ENCODE data around the gene RCAN1. TPM values are rescaled to one million over a fixed set of nuclear protein-coding genes. Genes with fewer than 3 reads are reported as not detected.
A peak's percentile ranks its signal among the peaks of the same experiment; 100 is the strongest.

The RCAN1 gene
- polyA plus RNA-seq, 2 of the 4 experiments (the other 2 are of a cell fraction): 10.2 to 11.9 TPM

GRCh38 chr21:34630536-34631143 lies 15.7 kb upstream of the RCAN1 start (continued):
- TF ChIP-seq HOXA7 (CRISPR knock-in tag; IDR thresholded peaks at IDR 0.05) (no peak), MYC (IDR thresholded peaks at IDR 0.05; ENCODE audit: borderline replicate concordance, low read length) (no peak), EHF (CRISPR knock-in tag; IDR thresholded peaks at IDR 0.05) (no peak), BHLHE40 (IDR thresholded peaks at IDR 0.05; ENCODE audit: low read depth, low read length) (no peak), HDAC2 (IDR thresholded peaks at IDR 0.05) (no peak), E2F6 (IDR thresholded peaks at IDR 0.05; ENCODE audit: borderline replicate concordance, low read depth) (no peak), NR3C1 (IDR thresholded peaks at IDR 0.05) (no peak), KDM5A (IDR thresholded peaks at IDR 0.05) (no peak), ZC3H11A (IDR thresholded peaks at IDR 0.05) (no peak)
- TF ChIP-seq, protein P1, sequence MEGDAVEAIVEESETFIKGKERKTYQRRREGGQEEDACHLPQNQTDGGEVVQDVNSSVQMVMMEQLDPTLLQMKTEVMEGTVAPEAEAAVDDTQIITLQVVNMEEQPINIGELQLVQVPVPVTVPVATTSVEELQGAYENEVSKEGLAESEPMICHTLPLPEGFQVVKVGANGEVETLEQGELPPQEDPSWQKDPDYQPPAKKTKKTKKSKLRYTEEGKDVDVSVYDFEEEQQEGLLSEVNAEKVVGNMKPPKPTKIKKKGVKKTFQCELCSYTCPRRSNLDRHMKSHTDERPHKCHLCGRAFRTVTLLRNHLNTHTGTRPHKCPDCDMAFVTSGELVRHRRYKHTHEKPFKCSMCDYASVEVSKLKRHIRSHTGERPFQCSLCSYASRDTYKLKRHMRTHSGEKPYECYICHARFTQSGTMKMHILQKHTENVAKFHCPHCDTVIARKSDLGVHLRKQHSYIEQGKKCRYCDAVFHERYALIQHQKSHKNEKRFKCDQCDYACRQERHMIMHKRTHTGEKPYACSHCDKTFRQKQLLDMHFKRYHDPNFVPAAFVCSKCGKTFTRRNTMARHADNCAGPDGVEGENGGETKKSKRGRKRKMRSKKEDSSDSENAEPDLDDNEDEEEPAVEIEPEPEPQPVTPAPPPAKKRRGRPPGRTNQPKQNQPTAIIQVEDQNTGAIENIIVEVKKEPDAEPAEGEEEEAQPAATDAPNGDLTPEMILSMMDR (IDR thresholded peaks at IDR 0.05): peak; percentile 66

GRCh38 chr21:34626131-34626530 lies 11.2 kb upstream of the RCAN1 start:
- CTCF ChIA-PET: interaction anchor here (1.0 to 1.7 kb wide), 4 partner anchors 23 to 702 kb away, joined by 3 to 10 read pairs (median 3); no protein-coding TSS in a partner anchor
- POLR2A ChIA-PET: no interaction called here
- no peak for FAIRE-seq
- no peak overlapping the region for H3K4me2 ChIP-seq
- no peaks in the 10 kb centered on the region for H3K4me1 ChIP-seq
- no peak for DNase-seq (ENCODE audit: low read depth in 1 of 2, low spot score in 1 of 2)
- H3K4me3 ChIP-seq: no peak overlapping the region
- H3K9me3 ChIP-seq: no peaks in the 10 kb centered on the region
- WGBS (ENCODE audit: missing lambda C conversion rate): 42% methylated on average over 8 of the region's 8 CpGs
- no peak for ATAC-seq
- no peak for TF ChIP-seq HOXB5 (CRISPR knock-in tag; IDR thresholded peaks at IDR 0.05)
- TF ChIP-seq FOXS1 (CRISPR knock-in tag; IDR thresholded peaks at IDR 0.05): no peak
- TF ChIP-seq RFX5 (IDR thresholded peaks at IDR 0.05): no peak
- no peak for TF ChIP-seq POLR2AphosphoS2 (conservative IDR thresholded peaks at IDR 0.05; ENCODE audit: low read length)
- no peak for TF ChIP-seq TFCP2L1 (CRISPR knock-in tag; IDR thresholded peaks at IDR 0.05)
- no peak for TF ChIP-seq GATA3 (IDR thresholded peaks at IDR 0.05; ENCODE audit: borderline replicate concordance)
- TF ChIP-seq ZC3H11A (IDR thresholded peaks at IDR 0.05): no peak
- TF ChIP-seq MAFK (IDR thresholded peaks at IDR 0.05; ENCODE audit: partially characterized antibody): no peak
- H3K27ac ChIP-seq: no peak overlapping the region

DNA sequence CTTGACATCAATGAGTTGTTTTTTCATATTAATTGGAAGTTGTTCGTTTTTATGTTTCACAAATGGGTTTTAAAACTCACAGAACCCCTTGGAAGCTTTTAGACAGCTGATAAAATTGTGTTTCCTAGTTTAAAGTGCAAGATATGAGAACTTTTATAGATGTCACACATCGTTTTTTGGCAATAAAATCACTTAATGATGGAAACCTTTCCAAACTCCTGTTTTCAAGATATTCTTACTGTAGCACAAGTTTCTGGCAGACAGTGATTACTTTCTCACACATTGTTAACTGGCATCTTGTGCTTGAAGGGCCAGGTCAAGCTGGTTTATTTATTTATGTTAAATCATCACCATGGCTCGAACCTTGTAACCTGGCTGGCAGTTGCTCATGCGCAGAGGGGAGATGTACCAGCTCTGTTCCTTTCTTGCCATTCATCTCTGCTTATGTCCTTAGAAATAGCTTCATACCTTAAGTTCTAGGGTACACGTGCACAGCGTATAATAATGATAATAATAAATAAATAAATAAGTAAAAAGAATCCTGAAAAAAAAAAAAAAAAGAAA lies 10.2 kb upstream of the RCAN1 start:
- ATAC-seq (no peak), DNase-seq (ENCODE audit: low read depth in 1 of 2, low spot score in 1 of 2) (no peak), FAIRE-seq (no peak)
- ChIA-PET CTCF (interaction anchor here (1.0 to 1.8 kb wide), 5 partner anchors 22 to 701 kb away, joined by 3 to 10 read pairs (median 3); no protein-coding TSS in a partner anchor), POLR2A (no interaction called here)
- no peaks in the 10 kb centered on the region for H3K4me1 ChIP-seq
- WGBS (ENCODE audit: missing lambda C conversion rate): 37% methylated on average over 6 of the region's 6 CpGs
- TF ChIP-seq GATA3 (IDR thresholded peaks at IDR 0.05; ENCODE audit: borderline replicate concordance) (no peak), BHLHE40 (IDR thresholded peaks at IDR 0.05; ENCODE audit: low read depth, low read length) (no peak), CBX2 (IDR thresholded peaks at IDR 0.05; ENCODE audit: borderline replicate concordance, low read depth) (no peak), HEYL (CRISPR knock-in tag; IDR thresholded peaks at IDR 0.05) (no peak), EHF (CRISPR knock-in tag; IDR thresholded peaks at IDR 0.05) (no peak), CEBPB (IDR thresholded peaks at IDR 0.05) (no peak), EP300 (IDR thresholded peaks at IDR 0.05) (no peak), EHMT2 (IDR thresholded peaks at IDR 0.05; ENCODE audit: low read depth) (no peak), CHD4 (IDR thresholded peaks at IDR 0.05; ENCODE audit: borderline replicate concordance) (no peak), TFCP2L1 (CRISPR knock-in tag; IDR thresholded peaks at IDR 0.05) (no peak), PBX3 (IDR thresholded peaks at IDR 0.05) (no peak), SMC3 (IDR thresholded peaks at IDR 0.05) (no peak)
- no peak overlapping the region for H3K4me3 ChIP-seq
- H3K4me2 ChIP-seq: no peak overlapping the region
- no peaks in the 10 kb centered on the region for H3K9me3 ChIP-seq
- H3K27ac ChIP-seq: no peak overlapping the region
